Motor neuron (in vitro differentiated cells): ENCODE results near the gene COQ10A. TPM values are rescaled to one million over a fixed set of nuclear protein-coding genes. Genes with fewer than 3 reads are reported as not detected.
"Not testable (repeated sequence)": the region's sequence is repeated elsewhere in the genome, so short reads cannot be mapped to it uniquely, and the experiment has no call there.

Experiments
- ATAC-seq, 8 experiments: fragments of 200-7000 bp; cut with Tn5 transposase; replicated peaks in 6 of 8; 2 replicates each; pipeline ENCODE4 v1.8.0; 2021; ENCODE audit warnings: mild to moderate bottlenecking in 8 of 8, moderate library complexity in 8 of 8
- H3K27ac ChIP-seq, 2 donors: fragments of 250-450 bp; sonication (Bioruptor Pico); 2 replicates each; pipeline ENCODE4 v1.9.0; 2021; ENCODE audit warnings: antibody characterized with exemption in 2 of 2, mild to moderate bottlenecking in 2 of 2, moderate library complexity in 1 of 2
- H3K4me1 ChIP-seq, 2 donors: fragments of 250-450 bp; sonication (Bioruptor Pico); replicated peaks in 1 of 2; 2 replicates each; pipeline ENCODE4 v1.6.1; 2021; ENCODE audit warnings: antibody characterized with exemption in 2 of 2, mild to moderate bottlenecking in 2 of 2, moderate library complexity in 1 of 2
- H3K4me3 ChIP-seq, 5 donors: fragments of 250-450 bp; sonication (Bioruptor Pico); 2 replicates each; pipeline ENCODE4 v1.9.0; 2021; ENCODE audit warnings: antibody characterized with exemption in 5 of 5, mild to moderate bottlenecking in 5 of 5, moderate library complexity in 4 of 5
- WGBS, 10 experiments: fragments of 450-650 bp; shearing (Covaris generic); methylation state at CpG; one replicate each; pipeline ENCODE4 v1.0.0; 2022; 5-methylcytosine and 5-hydroxymethylcytosine counted together
- in situ Hi-C, 9 experiments: fragments of 400-800 bp; cut with MboI; loops; one replicate each; pipeline ENCODE4 v1.15.0; 2021; ENCODE audit warnings: low sequenced_read_pairs in 9 of 9, low pct_unique_long_range_greater_than_20kb in 2 of 9; ENCODE audit not compliant: unreplicated experiment in 9 of 9
- total RNA-seq, 8 experiments: library from RNA; unstranded; fragments of 300-600 nt; gene quantifications; 2 replicates each; pipeline versions ENCODE4 v1.2.3 to v1.2.4, GENCODE V29; 2022

COQ10A gene
- total RNA-seq, 8 experiments from 2014 or later: 6.8 to 17.4 (median 14.3) TPM

DNA sequence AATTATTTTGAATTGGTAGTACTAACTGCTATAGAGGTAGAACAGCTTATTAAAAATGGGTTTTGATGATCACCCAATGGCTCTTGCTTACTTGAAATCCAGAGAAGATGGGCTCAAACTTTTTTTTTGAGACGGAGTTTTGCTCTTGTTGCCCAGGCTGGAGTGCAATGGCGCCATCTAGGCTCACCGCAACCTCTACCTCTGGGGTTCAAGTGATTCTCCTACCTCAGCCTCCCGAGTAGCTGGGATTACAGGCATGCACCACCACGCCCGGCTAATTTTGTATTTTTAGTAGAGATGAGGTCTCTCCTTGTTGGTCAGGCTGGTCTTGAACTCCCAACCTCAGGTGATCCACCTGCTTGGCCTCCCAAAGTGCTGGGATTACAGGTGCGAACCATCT, 3.8 kb upstream of the COQ10A start:
- H3K4me1 ChIP-seq: peaks cover 4 to 12% of the 10 kb centered on the region in 2 donors
- 75 to 100% (median 93%) methylated on average over 1 to 5 of the region's 7 CpGs; no CpG with 5 or more reads in 3 of the 10 experiments for WGBS, 10 experiments
- not testable (repeated sequence) for ATAC-seq, H3K27ac ChIP-seq, H3K4me3 ChIP-seq
- in situ Hi-C loops: loop anchor here in 1 of 9 experiments (25.0 kb wide), 1 partner anchor 101 kb away; the partner anchor contains the start of genes MYL6 and MYL6B

DNA sequence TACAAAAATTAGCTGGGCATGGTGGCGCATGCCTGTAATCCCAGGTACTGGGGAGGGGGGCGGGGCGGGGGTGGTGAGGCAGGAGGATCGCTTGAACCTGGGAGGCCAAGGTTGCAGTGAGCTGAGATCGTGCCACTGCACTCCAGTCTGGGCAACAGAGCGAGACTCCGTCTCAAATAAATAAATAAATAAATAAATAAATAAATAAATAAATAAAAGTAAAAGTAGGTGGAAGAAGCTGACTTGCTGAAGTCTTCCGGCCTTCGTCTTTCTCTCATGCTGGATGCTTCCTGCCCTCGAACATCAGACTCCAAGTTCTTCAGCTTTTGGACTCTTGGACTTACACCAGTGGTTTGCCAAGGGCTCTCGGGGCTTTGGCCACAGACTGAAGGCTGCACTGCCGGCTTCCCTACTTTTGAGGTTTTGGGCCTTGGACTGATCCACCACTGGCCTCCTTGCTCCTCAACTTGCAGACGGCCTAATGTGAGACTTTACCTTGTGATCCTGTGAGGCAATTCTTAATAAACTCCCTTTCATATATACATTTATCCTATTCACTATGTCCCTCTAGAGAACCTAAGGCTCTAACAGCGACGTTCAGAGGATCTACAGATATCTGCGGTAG, 562 bp upstream of the COQ10A start:
- not testable (repeated sequence) for H3K4me1 ChIP-seq, ATAC-seq
- in situ Hi-C loops: loop anchor here in 1 of 9 experiments (25.0 kb wide), 1 partner anchor 104 kb away; the partner anchor contains the start of genes MYL6 and MYL6B
- whole genome bisulfite sequencing, 10 experiments: 12 to 89% (median 52%) methylated on average over 4 to 11 of the region's 16 CpGs; no CpG with 5 or more reads in 5 of the 10 experiments
- peak overlapping the region; percentile 52 to 65 (median 60) for H3K4me3 ChIP-seq
- H3K27ac ChIP-seq: peak overlapping the region; percentile 79 to 82

DNA sequence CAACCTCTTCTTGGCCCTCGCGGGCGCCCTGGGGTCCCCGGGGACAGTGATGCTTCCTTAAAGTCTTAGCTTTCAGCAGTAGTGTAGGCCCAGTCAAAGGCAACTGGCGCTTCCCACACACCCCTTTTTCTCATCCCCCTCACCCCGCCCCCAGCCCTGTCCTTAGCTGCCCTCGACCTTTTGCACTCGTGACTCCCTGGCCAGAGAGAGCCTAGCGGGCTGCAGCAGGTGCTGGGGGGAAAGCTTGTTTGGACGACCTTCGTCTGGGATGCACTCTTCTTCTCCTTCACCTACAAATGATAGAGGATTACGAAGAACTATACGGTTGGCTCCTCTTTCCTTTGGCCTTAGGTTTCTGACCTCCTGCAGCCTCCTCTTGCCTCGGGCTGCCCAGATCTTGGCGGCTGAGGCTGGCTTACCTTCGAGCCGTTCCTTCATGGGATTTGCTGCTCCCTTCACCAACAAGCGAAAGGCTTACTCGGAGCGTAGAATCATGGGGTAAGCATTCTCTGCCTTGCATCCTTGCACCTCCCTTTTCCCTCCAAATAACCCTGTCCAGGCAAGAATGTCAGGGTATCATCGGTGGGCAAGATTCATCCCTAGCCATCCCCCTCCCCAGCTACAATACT, 815 bp downstream of the COQ10A start:
- 0 to 60% (median 40%) methylated on average over 1 to 7 of the region's 21 CpGs; no CpG with 5 or more reads in 3 of the 10 experiments for WGBS, 10 experiments
- Histone ChIP-seq H3K27ac (no peak overlapping the region), H3K4me3 (peak overlapping the region; percentile 52 to 65 (median 60)), H3K4me1 (peaks cover 0 to 5% of the 10 kb centered on the region in 2 donors)
- in situ Hi-C loops: loop anchor here in 1 of 9 experiments (25.0 kb wide), 1 partner anchor 105 kb away; the partner anchor contains the start of genes MYL6 and MYL6B
- ATAC-seq: peak in 1 of 8 experiments; percentile 11

DNA sequence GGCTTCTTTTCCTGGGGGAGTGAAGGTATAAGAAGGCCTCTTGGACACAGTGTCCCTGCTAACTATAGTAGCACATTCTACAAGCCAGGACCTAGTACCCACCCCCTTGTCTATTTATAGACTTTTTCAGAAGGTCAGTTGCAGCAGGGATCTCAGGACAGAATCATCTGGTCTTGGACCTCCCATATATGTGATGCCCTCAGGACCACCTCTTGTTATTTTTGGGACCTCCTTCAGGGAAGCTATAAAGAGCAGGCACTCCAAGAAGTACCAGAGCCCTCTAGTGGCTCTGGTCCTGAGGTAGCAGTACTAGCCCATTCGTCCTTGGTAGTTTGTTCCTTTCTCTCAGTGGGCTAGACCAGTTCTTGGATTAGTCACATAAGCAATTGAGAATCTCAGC, 4.3 kb downstream of the COQ10A start:
- WGBS, 10 experiments: 14% methylated on average over 1 of the region's 1 CpG; no CpG with 5 or more reads in 9 of the 10 experiments
- in situ Hi-C loops: loop anchor here in 1 of 9 experiments (25.0 kb wide), 1 partner anchor 109 kb away; the partner anchor contains the start of genes MYL6 and MYL6B
- Histone ChIP-seq H3K27ac (no peak overlapping the region), H3K4me3 (no peak overlapping the region), H3K4me1 (peaks cover 0 to 4% of the 10 kb centered on the region in 2 donors)
- ATAC-seq: peak in 1 of 8 experiments; percentile 2

DNA sequence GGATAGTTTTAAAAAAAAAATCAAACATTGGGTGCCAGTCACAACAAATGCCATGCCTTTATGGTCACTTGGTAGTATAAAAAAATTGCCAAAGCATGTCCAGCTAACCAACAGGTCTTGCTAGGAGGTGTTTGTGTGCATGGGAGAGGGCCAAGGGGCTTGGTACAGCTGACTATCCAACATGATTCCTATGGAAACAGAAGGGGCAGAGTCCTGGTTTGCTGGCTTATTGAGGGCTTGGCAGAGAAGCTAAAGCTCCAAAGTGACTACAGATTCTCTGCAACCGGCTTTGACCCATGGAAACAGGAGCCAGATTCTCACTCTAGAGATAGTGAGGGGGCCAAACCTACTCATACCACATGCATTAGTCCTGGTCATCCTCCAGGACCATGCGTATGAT, 5.7 kb downstream of the COQ10A start:
- WGBS, 10 experiments: 40 to 100% (median 100%) methylated on average over 1 of the region's 2 CpGs; no CpG with 5 or more reads in 5 of the 10 experiments
- ATAC-seq, H3K4me3 ChIP-seq, H3K27ac ChIP-seq, H3K4me1 ChIP-seq: not testable (repeated sequence)
- in situ Hi-C loops: loop anchor here in 1 of 9 experiments (25.0 kb wide), 1 partner anchor 110 kb away; the partner anchor contains the start of genes MYL6 and MYL6B

DNA sequence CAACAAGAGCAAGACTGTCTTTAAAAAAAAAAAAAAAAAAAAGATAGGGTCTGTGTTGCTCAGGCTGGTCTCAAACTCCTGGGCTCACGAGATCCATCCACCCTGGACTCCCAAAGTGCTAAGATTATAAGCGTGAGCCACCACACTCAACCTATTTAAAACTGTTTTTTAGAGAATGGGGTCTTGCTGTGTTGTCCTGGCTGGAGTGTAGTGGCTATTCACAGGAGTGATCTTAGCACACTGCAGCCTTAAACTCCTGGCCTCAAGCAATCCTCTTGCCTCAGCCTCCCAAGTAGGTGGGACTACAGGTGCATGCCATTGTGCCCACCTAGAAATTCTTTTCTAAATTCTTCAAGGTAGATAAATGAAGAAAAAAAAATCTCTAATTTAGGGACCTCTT, 7.6 kb downstream of the COQ10A start:
- in situ Hi-C loops: loop anchor here in 1 of 9 experiments (25.0 kb wide), 1 partner anchor 112 kb away; the partner anchor contains the start of genes MYL6 and MYL6B
- 86 to 100% (median 100%) methylated on average over 1 to 2 of the region's 2 CpGs; no CpG with 5 or more reads in 5 of the 10 experiments for WGBS, 10 experiments
- ATAC-seq: no peak
- Histone ChIP-seq H3K4me1 (no peaks in the 10 kb centered on the region), H3K4me3 (no peak overlapping the region), H3K27ac (no peak overlapping the region)

DNA sequence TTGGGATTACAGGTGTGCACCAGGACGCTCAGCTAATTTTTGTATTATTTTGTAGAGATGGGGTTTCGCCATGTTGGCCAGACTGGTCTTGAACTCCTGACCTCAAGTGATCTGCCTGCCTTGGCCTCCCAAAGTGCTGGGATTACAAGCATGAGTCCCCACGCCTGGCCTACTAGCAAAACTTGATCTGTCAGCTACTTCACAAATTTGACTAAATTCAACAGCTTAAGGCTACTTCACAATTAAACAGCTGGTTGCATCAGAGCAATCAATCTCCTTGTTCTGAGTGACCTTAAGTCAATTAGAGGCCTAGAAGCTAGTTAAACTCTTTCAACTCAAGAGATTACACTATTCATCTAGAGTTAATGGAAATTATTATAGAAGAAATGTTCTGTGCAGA, 12.2 kb downstream of the COQ10A start:
- in situ Hi-C loops: no loop called here

DNA sequence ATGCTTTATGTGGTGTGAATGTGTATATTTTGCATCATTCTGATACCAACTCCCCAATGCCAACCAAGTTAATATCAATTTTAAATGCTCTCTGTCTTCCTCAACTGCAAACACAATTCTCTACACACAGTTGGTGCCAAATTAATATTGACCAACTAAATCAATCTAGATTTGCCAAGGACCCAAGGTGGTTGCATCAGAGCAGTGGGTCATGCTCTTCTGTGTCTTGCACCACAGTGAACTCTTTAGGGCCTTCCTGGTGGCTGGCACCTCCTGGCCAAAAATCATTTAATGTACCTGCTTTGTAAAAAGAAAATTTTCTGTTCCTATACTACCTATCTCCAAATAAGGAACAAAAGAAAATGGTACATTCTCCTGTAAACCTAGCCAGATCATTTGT, 14.1 kb downstream of the COQ10A start:
- ATAC-seq: no peak
- Histone ChIP-seq H3K4me1 (no peaks in the 10 kb centered on the region), H3K27ac (no peak overlapping the region), H3K4me3 (no peak overlapping the region)
- in situ Hi-C loops: no loop called here

More for the DNA sequence above, 12.2 kb downstream of the COQ10A start:
- Histone ChIP-seq H3K4me1 (no peaks in the 10 kb centered on the region), H3K4me3 (no peak overlapping the region), H3K27ac (no peak overlapping the region)
- WGBS, 10 experiments: 85 to 100% (median 100%) methylated on average over 1 to 2 of the region's 3 CpGs; no CpG with 5 or more reads in 3 of the 10 experiments
- no peak for ATAC-seq

DNA sequence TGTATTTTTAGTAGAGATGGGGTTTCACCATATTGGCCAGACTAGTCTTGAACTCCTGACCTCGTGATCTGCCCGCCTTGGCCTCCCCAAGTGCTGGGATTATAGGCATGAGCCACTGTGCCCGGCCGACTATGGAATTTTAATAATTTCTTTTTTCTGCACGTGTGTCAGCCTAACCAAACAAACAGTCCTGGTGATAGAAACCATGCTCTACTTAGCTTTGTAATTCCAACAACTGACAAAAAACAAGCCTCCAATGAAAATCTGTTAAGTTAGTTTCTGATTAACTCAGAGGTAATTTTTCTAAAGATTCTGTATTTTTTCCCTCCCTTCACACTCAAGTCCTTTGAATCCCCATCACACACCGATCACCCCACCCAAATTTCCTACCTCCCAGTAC, 15.3 kb downstream of the COQ10A start:
- no peak for ATAC-seq
- H3K4me3 ChIP-seq: no peak overlapping the region
- no peaks in the 10 kb centered on the region for H3K4me1 ChIP-seq
- in situ Hi-C loops: no loop called here
- 86 to 100% (median 96%) methylated on average over 1 to 6 of the region's 6 CpGs; no CpG with 5 or more reads in 2 of the 10 experiments for WGBS, 10 experiments
- H3K27ac ChIP-seq: no peak overlapping the region

DNA sequence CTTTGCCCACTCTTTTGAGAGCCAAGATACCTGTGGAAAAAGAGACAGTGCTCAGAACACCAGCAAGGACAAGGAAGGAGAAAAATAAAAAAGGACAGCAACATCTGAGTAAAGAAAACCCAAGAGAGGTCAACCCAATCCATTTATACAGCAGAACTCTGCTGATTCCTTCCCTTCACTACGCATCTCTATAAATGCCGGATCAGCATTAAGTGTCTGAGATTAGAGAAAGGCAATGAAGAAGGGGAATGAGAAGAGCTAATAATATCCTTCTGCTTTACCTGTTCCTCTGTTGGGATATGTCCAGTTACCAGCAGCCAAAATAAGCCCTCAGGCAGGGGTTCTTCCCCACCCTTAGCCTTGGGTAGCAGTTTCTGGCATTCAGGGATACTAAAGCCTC, 15.8 kb downstream of the COQ10A start:
- 81 to 100% (median 98%) methylated on average over 2 of the region's 2 CpGs; no CpG with 5 or more reads in 6 of the 10 experiments for WGBS, 10 experiments

DNA sequence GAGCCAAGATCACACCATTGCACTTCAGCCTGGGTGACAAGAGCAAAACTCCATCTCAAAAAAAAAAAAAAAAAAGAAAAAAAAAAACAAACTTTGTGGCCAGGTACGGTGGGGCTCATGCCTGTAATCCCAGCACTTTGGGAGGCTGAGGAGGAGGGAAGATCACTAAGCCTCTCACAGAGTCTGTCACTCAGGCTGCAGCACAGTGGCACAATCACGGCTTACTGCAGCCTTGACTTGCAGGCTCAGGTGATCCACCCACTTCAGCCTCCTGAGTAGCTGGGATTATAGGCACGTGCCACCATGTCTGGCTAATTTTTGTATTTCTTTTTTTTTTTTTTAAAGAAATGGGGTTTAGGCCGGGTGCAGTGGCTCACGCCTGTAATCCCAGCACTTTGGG, 17.5 kb downstream of the COQ10A start:
- ATAC-seq, in situ Hi-C loops, H3K27ac ChIP-seq: not testable (repeated sequence)

More for the DNA sequence above, 15.8 kb downstream of the COQ10A start:
- Histone ChIP-seq H3K27ac (no peak overlapping the region), H3K4me1 (no peaks in the 10 kb centered on the region), H3K4me3 (no peak overlapping the region)
- ATAC-seq: no peak
- in situ Hi-C loops: no loop called here

DNA sequence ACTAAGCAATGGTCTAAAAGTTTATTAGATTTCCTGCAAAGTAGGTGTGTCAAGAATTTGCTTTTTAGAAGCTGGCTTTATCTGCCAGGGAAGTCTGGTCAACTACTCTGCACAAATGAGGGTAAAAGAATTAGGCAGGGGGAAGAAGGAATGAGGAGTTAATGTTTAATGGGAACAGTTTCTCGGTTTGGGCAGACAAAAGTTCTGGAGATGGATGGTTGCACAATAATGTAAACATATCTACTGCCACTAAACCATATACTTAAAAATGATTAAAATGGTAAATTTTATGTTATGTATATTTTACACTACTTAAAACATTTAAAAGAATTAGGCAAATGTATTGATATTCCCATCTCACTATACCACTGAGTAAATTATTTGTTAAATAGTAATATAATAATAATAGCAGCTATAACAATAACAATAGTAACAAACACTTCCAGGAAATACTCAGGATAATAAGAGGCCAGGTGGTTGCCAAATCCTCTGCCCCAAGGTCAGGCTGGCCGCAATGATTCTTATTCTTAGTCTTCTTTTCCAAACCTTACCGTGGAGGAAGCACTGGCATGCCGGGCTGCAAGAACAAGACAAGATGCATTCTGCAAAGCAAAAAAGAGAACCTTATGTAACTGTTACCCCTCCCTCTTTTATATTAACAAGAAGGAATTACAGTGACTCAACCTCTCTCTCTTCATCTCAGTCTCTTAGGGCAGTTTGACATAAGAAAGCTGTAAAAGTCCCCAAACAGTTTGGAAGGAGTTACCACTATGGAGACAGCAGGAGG, 19.5 kb downstream of the COQ10A start:
- Histone ChIP-seq H3K4me1 (no peaks in the 10 kb centered on the region), H3K4me3 (no peak overlapping the region), H3K27ac (no peak overlapping the region)
- in situ Hi-C loops: no loop called here
- peak in 1 of 8 experiments; percentile 33 for ATAC-seq
- WGBS, 10 experiments: 0 to 100% (median 37%) methylated on average over 1 to 4 of the region's 4 CpGs; no CpG with 5 or more reads in 1 of the 10 experiments

More for the DNA sequence above, 17.5 kb downstream of the COQ10A start:
- WGBS, 10 experiments: 40 to 100% (median 98%) methylated on average over 1 to 5 of the region's 5 CpGs
- H3K4me1 ChIP-seq, H3K4me3 ChIP-seq: not testable (repeated sequence)
